Panc1 (cell line): Measurements from ENCODE around the gene RHOA. TPM values are rescaled to one million over a fixed set of nuclear protein-coding genes. Genes with fewer than 3 reads are reported as not detected.

Source experiments
- ATAC-seq: fragments of 200-7000 bp; cut with Tn5 transposase; 2 replicates; pipeline ENCODE4 v1.9.1; 2020; ENCODE audit warnings: mild to moderate bottlenecking, moderate library complexity
- BruUV-seq: library from RNA; stranded (reverse); fragments of 400-500 nt; replicated peaks from 2 replicates; lab custom pipeline; 2021; lab: Mats Ljungman, UMichigan
- CTCF ChIA-PET: fragments of 300-600 bp; sonication (Branson Sonifier 250); formaldehyde crosslinking; loops from one replicate; lab custom pipeline; 2022; ENCODE audit warnings: antibody characterized with exemption; lab: Charles Lee
- POLR2A ChIA-PET: fragments of 300-600 bp; sonication (Branson Sonifier 250); formaldehyde crosslinking; loops from one replicate; lab custom pipeline; 2022; ENCODE audit warnings: antibody characterized with exemption; lab: Charles Lee
- DNase-seq: peaks from one replicate; pipeline ENCODE4 v3.0.0-alpha.2; 2010; ENCODE audit warnings: low read depth, low spot score
- H3K27ac ChIP-seq: 2 replicates; pipeline ENCODE4 v1.5.1; 2011; ENCODE audit warnings: mild to moderate bottlenecking, low read length, inconsistent platforms
- H3K27me3 ChIP-seq: fragments of 200-500 bp; sonication (Bioruptor generic); 2 replicates; pipeline ENCODE4 v1.6.0; 2014; ENCODE audit warnings: low read length, inconsistent platforms; ENCODE audit not compliant: control insufficient read depth, insufficient read depth
- H3K36me3 ChIP-seq: fragments of 200-500 bp; sonication (Bioruptor generic); 2 replicates; pipeline ENCODE4 v1.5.1; 2014; ENCODE audit warnings: inconsistent platforms, mild to moderate bottlenecking, low read length, moderate library complexity; ENCODE audit not compliant: control insufficient read depth, insufficient read depth
- H3K4me1 ChIP-seq: 2 replicates; pipeline ENCODE4 v1.5.1; 2011; ENCODE audit warnings: inconsistent platforms, mild to moderate bottlenecking, low read length, moderate library complexity; ENCODE audit not compliant: control insufficient read depth, insufficient read depth
- H3K4me3 ChIP-seq, 2 experiments: 2 replicates each; pipeline ENCODE4 v1.5.1; 2011 to 2012; ENCODE audit warnings: low read depth in 2 of 2, low read length in 2 of 2, mild to moderate bottlenecking in 2 of 2, inconsistent platforms in 1 of 2, moderate library complexity in 1 of 2
- H3K9me3 ChIP-seq: fragments of 200-500 bp; sonication (Bioruptor generic); 2 replicates; pipeline ENCODE4 v1.5.1; 2014; ENCODE audit warnings: low read depth, mild to moderate bottlenecking, inconsistent platforms, low read length, moderate library complexity; ENCODE audit not compliant: control insufficient read depth, insufficient read depth
- CTCF ChIP-seq: fragments of 450-650 bp; IDR thresholded peaks from 2 replicates; pipeline ENCODE4 v1.5.1; 2017; ENCODE audit warnings: mild to moderate bottlenecking
- POLR2AphosphoS5 ChIP-seq: IDR thresholded peaks from 2 replicates; pipeline ENCODE4 v1.6.1; 2012; ENCODE audit warnings: mild to moderate bottlenecking, low read depth, low read length, moderate library complexity
- REST ChIP-seq, 2 experiments: IDR thresholded peaks; 2 replicates each; pipeline ENCODE4 v1.6.1; 2011 to 2012; ENCODE audit warnings: low read depth in 2 of 2, control low read depth in 1 of 2, low read length in 1 of 2, mild to moderate bottlenecking in 1 of 2, moderate library complexity in 1 of 2; ENCODE audit not compliant: insufficient read depth in 1 of 2
- SIN3A ChIP-seq: IDR thresholded peaks from 2 replicates; pipeline ENCODE4 v1.6.1; 2012; ENCODE audit warnings: low read depth, mild to moderate bottlenecking, low read length, moderate library complexity, borderline replicate concordance; ENCODE audit not compliant: insufficient read depth
- TCF7L2 ChIP-seq: IDR thresholded peaks from 2 replicates; pipeline ENCODE4 v1.6.1; 2011; ENCODE audit warnings: mild to moderate bottlenecking, low read depth, low read length, inconsistent platforms
- in situ Hi-C: cut with HindIII; loops from 2 replicates; pipeline ENCODE4 v1.10.0; 2016; ENCODE audit warnings: low sequenced_read_pairs, low pct_unique_long_range_greater_than_20kb
- intact Hi-C: fragments of 100-400 bp; cut with micrococcal nuclease; formaldehyde crosslinking; loops from one replicate; pipeline ENCODE4 v1.10.0; 2022; ENCODE audit not compliant: unreplicated experiment
- total RNA-seq: library from RNA; stranded (reverse); gene quantifications from one replicate; pipeline ENCODE4 v1.2.1, GENCODE V29; 2021; ENCODE audit not compliant: unreplicated experiment

The RHOA gene
- total RNA-seq, 1 experiment from 2014 or later = 296 TPM

GRCh38 chr3:49346797-49347251 lies 65.0 kb downstream of the RHOA start:
- ATAC-seq (no peak), DNase-seq (no peak)
- ChIA-PET CTCF (no interaction called here), POLR2A (no interaction called here)
- in situ Hi-C loops = no loop called here
- Histone ChIP-seq H3K4me3 (no peak overlapping the region), H3K4me1 (no peaks in the 10 kb centered on the region), H3K9me3 (no peaks in the 10 kb centered on the region), H3K27ac (no peak overlapping the region), H3K27me3 (no peaks in the 10 kb centered on the region), H3K36me3 (no peaks in the 10 kb centered on the region)
- no peak for TF ChIP-seq CTCF
- TF ChIP-seq POLR2AphosphoS5 = no peak
- no peak for TF ChIP-seq REST (IDR thresholded peaks at IDR 0.05; ENCODE audit: insufficient read depth in 1 of 2, low read depth in 2 of 2, low read length in 1 of 2)
- no peak for TF ChIP-seq SIN3A
- TF ChIP-seq TCF7L2 = no peak
- intact Hi-C loops = no loop called here
- BruUV-seq = no TSS peak

GRCh38 chr3:49343163-49343562 lies 68.6 kb downstream of the RHOA start:
- BruUV-seq = no TSS peak
- CTCF ChIA-PET = interaction anchor here (0.7 kb wide), 1 partner anchor 85 kb away, joined by 8 read pairs; no protein-coding TSS in a partner anchor
- ATAC-seq = no peak
- Histone ChIP-seq H3K4me3 (no peak overlapping the region), H3K36me3 (peaks cover 3% of the 10 kb centered on the region; the same call in 1 of the 2 replicates), H3K27me3 (no peaks in the 10 kb centered on the region), H3K27ac (no peak overlapping the region), H3K4me1 (peaks cover 3% of the 10 kb centered on the region; the same call in 1 of the 2 replicates), H3K9me3 (no peaks in the 10 kb centered on the region)
- intact Hi-C loops = no loop called here
- POLR2A ChIA-PET = no interaction called here
- no peak for DNase-seq
- TF ChIP-seq CTCF = no peak
- TF ChIP-seq POLR2AphosphoS5 = no peak
- TF ChIP-seq TCF7L2 = no peak
- no peak for TF ChIP-seq SIN3A
- no peak for TF ChIP-seq REST (IDR thresholded peaks at IDR 0.05; ENCODE audit: insufficient read depth in 1 of 2, low read depth in 2 of 2, low read length in 1 of 2)
- in situ Hi-C loops = no loop called here
